Stimulated activated naive CD4-positive, alpha-beta T cell (primary cell): ENCODE data around the gene DRC7.
"Not testable (repeated sequence)": the region's sequence is repeated elsewhere in the genome, so short reads cannot be mapped to it uniquely, and the experiment has no call there.

Source experiments
- DNase-seq, 6 experiments: peaks; one replicate each; lab custom pipeline; 2025; lab: John Stamatoyannopoulos, UW

Gene DRC7

GRCh38 chr16:57713596-57713995 is 19.0 kb downstream of the DRC7 start:
- DNase-seq = no peak

GRCh38 chr16:57714047-57714446 is 19.4 kb downstream of the DRC7 start:
- no peak for DNase-seq

GRCh38 chr16:57720142-57720575 is 25.6 kb downstream of the DRC7 start:
- DNase-seq = peak in 1 of 6 experiments; percentile 8

- no peak for DNase-seq
Measured at GRCh38 chr16:57721356-57722209, 27.0 kb downstream of the DRC7 start.

- DNase-seq = no peak
Measured at GRCh38 chr16:57722210-57722499, 27.5 kb downstream of the DRC7 start.

- DNase-seq = no peak
Measured at GRCh38 chr16:57722651-57723050, 28.0 kb downstream of the DRC7 start.

- no peak for DNase-seq
Measured at GRCh38 chr16:57723170-57723569, 28.6 kb downstream of the DRC7 start.

- DNase-seq = no peak
Measured at GRCh38 chr16:57724531-57724930, 29.9 kb downstream of the DRC7 start.

GRCh38 chr16:57725151-57725550 is 30.5 kb downstream of the DRC7 start:
- no peak for DNase-seq

GRCh38 chr16:57725554-57725953 is 30.9 kb downstream of the DRC7 start:
- no peak for DNase-seq

- DNase-seq = no peak
Measured at GRCh38 chr16:57725976-57726375, 31.4 kb downstream of the DRC7 start.

- no peak for DNase-seq
Measured at GRCh38 chr16:57726433-57726947, 31.9 kb downstream of the DRC7 start.

- DNase-seq = no peak
Measured at GRCh38 chr16:57727610-57728009, 33.0 kb downstream of the DRC7 start.

- DNase-seq = no peak
Measured at GRCh38 chr16:57728336-57729181, 34.0 kb downstream of the DRC7 start.

- DNase-seq = no peak
Measured at GRCh38 chr16:57729182-57729484, 34.5 kb downstream of the DRC7 start.

GRCh38 chr16:57729852-57730251 is 35.2 kb downstream of the DRC7 start:
- not testable (repeated sequence) for DNase-seq

- no peak for DNase-seq
Measured at GRCh38 chr16:57730771-57731730, 36.4 kb downstream of the DRC7 start.

GRCh38 chr16:57732037-57732436 is 37.4 kb downstream of the DRC7 start:
- no peak for DNase-seq

- DNase-seq = no peak
Measured at GRCh38 chr16:57732714-57733113, 38.1 kb downstream of the DRC7 start.

GRCh38 chr16:57734308-57734924 is 39.8 kb downstream of the DRC7 start:
- no peak for DNase-seq

GRCh38 chr16:57734925-57735754 is 40.5 kb downstream of the DRC7 start:
- DNase-seq = peak; percentile 95 to 99 (median 99)
